ENCODE measurements around the gene CD109. TPM values are rescaled to one million over a fixed set of nuclear protein-coding genes. Genes with fewer than 3 reads are reported as not detected.

CD109 gene
- 10 to 100 TPM; 20.4 to 35.9 TPM for total RNA-seq
- long read RNA-seq, donor 1, partial matches to known transcripts: 1 of 5 reads
- long read RNA-seq, donor 1, other reads (novel, unspliced or antisense): 4 of 5 reads
- long read RNA-seq, donor 2, partial matches to known transcripts: 0 of 5 reads
- long read RNA-seq, donor 2, other reads (novel, unspliced or antisense): 5 of 5 reads

DNA sequence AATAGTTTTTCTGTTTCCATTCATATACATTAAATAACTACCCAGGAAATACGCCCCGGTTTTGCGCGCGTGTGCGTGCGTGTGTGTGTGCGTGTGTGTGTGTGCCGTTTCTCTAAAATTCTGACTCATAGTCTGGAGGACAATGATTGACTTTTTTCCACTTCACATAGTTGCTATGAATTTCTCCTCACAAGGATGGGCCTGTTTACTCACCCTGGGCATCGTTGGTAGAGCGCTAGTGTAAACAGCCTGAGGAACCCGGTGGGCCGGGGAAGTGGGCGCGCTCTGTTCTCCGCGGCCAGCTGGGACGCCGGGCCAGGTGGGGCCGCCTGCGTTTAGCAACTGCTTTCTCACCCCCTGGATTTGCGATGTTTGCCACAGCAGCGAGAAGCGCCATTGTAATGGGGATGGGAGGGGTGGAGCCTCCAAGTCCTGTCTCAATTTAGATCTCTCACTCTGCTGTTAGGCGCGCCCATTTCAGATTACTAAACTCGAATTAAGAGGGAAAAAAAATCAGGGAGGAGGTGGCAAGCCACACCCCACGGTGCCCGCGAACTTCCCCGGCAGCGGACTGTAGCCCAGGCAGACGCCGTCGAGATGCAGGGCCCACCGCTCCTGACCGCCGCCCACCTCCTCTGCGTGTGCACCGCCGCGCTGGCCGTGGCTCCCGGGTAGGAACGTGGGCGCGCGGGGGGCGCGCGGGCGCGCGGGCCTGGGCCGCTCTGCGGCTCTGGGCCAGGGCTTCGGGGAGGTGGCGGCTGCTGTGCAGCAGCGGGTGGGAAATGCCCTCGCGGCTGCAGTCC is at the start of gene CD109:
TSS of gene CD109 (plus strand) at position 585 of the 803 bp plus-strand sequence. CDS start at position 598, 13 bp downstream.
- intact Hi-C loops (cut with DNase I): no loop called here
- DNase-seq (ENCODE audit: low spot score): peak; percentile 86

DNA sequence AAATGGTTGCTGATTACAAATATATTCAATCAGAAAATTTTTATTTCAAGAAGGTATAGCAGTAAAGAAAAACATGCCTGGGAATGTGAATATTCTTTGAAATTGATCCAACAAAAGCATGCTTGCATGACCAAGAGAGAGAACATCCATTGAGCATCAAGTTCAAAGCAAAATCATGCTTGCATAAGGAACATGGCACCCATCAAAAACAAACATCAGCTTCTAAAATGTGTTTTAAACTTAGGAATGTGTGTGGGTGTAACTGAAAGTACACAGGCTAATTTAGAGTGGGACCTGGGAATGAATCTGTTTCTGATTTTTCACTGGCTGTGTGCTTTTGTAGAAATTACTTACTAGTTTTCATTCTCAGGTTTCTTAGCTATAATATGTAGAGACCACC is 47.8 kb upstream of the CD109 start:
- no peak for DNase-seq (ENCODE audit: low spot score)
- intact Hi-C loops (cut with DNase I): no loop called here

DNA sequence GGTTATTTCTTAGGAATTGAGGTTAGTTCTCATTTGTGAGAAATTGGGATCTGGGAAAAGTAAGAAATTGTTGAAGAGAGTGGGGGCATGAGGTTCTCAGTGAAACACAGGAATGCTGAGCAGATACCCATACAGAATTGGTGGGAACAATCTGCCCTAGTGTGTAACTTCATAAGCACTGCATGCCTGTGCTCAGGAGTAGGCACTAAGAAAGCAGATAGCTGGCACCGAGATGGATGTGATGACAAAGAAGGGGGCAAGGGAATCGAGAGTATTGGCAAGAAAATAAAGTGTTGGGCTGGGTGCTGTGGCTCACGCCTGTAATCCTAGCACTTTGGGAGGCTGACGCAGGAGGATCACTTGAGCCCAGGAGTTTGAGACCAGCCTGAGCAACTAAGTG is 46.2 kb upstream of the CD109 start:
- DNase-seq (ENCODE audit: low spot score): no peak
- intact Hi-C loops (cut with DNase I): loop anchor here in 1 of 2 donors (5.0 kb wide), 1 partner anchor 137 kb away; no protein-coding TSS in a partner anchor

- intact Hi-C loops (cut with DNase I): loop anchor here in 1 of 2 donors (5.0 kb wide), 1 partner anchor 141 kb away; no protein-coding TSS in a partner anchor
- DNase-seq (ENCODE audit: low spot score): peak; percentile 84
These were observed 43.1 kb upstream of the CD109 start for GRCh38 chr6:73652637-73653570.

GRCh38 chr6:73653571-73654424 is 42.2 kb upstream of the CD109 start, which contains the start of gene SLC17A5:
Gene SLC17A5 (minus strand): TSS chr6:73653992. CDS start chr6:73653886, 106 bp downstream.
- intact Hi-C loops (cut with DNase I): loop anchor here in 1 of 2 donors (5.0 kb wide), 1 partner anchor 141 kb away; no protein-coding TSS in a partner anchor
- peak; percentile 98 for DNase-seq (ENCODE audit: low spot score)

GRCh38 chr6:73655341-73655917 is 40.6 kb upstream of the CD109 start:
- intact Hi-C loops (cut with DNase I): no loop called here
- DNase-seq (ENCODE audit: low spot score): no peak

DNA sequence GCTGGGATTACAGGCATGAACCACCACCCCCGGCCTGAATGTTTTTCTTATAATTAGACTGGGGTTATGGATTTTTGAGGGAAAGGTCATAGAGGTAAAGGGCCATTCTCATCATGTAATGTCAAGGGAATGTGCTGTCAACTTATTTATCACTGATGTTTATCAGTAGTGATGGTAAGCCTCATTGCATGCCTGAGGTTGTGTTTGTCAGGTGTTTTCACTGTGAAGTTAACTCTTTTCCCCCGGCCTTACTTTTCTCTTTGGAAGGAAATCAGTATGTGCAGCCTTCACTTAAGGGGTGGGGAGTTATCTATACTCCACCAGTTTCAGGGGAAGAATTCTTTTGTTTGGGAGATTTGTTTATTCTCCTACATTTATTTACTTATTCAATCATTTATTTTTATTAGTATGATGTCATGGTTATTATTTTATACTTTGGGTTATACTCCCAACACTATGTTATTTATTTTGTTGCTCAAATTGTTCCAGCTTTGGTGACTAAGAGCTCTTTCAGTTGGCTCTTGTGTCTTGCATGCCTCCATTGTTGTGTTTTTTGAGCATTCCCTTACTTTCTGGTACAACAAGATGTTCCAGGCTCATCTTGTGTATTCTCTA is 39.4 kb upstream of the CD109 start:
- intact Hi-C loops (cut with DNase I): no loop called here
- no peak for DNase-seq (ENCODE audit: low spot score)

GRCh38 chr6:73657201-73657600 is 38.8 kb upstream of the CD109 start:
- intact Hi-C loops (cut with DNase I): no loop called here
- DNase-seq (ENCODE audit: low spot score): no peak

DNA sequence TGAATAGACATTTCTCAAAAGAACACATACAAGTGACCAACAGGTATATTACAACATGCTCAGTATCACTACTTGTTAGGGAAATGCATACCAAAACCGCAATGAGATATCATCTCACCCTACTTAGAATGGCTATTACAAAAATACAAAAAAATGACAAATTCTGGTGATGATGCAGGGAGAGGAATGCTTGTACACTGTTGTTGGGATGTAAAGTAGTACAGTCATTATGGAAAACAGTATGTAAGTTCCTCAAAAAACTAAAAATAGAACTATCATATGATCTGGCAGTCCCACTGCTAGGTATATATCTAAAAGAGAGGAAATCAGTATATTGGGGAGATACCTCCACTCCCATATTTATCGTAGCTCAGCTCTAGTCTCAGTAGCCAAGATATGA is 31.3 kb upstream of the CD109 start:
- intact Hi-C loops (cut with DNase I): no loop called here
- DNase-seq (ENCODE audit: low spot score): no peak

DNA sequence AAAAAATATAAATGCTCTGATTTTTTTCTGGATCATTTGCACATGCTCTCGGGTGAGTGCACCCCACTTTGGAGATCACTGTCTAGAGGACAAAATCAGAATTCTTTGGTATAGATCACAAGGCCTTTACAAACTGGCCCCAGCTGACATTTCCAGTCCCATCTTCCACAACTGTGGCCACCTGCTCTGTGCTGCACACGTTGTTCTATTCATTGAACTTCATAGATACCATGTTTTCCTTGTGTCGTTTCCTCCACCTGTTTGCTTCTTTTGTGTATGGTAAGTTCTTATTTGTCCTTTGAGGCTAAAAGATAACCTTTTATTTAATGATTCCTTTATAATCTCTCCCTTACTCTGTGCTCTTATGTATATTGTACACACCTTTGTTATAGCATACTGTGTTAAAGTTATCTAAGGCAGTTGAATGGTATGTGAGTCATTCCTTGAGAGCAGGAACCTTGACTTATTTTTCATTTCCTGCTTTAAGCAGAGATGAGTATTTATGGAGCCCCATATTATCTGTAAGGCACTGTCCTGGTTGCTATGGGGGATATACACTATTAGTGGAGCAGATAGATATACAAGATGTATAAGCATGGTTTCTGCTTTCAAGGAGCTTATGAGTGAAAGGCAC is 30.2 kb upstream of the CD109 start:
- intact Hi-C loops (cut with DNase I): no loop called here
- DNase-seq (ENCODE audit: low spot score): no peak

DNA sequence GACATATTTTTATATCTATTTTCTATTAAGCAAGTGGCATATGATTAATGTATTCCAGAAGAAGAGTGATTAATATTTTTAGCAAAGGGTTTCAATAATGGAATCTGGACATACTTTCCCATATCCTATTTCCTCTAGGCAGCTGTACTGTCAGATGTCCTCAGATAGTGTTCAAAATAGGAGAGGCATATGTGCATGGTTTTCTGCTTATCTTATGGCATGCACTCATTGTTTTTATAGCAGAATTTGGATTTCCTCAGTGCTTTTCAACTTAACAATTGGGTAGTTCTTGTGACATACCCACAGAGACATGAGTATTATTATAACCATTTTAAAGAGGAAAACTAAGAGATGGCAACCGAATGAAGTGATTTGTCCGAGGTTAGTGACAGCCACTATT is 29.6 kb upstream of the CD109 start:
- intact Hi-C loops (cut with DNase I): no loop called here
- DNase-seq (ENCODE audit: low spot score): no peak

DNA sequence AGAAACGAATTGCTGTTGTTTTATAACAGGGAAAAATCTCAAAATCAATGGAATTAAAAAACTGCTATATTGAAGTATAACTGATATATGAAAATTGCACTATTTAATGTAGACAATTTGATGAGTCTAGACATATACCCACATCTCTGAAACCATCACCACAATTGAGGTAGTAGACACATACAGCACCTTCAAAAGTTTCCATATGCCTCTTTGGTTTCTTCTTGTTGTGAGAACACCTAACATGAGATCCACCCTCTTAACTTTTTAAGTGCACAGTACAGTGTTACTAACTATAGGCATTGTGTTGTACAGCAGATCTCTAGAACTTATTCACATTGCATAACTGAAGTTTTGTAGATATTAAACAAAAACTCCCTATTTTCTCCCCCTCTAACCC is 28.2 kb upstream of the CD109 start:
- intact Hi-C loops (cut with DNase I): no loop called here
- no peak for DNase-seq (ENCODE audit: low spot score)

GRCh38 chr6:73669005-73669404 is 27.0 kb upstream of the CD109 start:
- intact Hi-C loops (cut with DNase I): no loop called here
- no peak for DNase-seq (ENCODE audit: low spot score)

DNA sequence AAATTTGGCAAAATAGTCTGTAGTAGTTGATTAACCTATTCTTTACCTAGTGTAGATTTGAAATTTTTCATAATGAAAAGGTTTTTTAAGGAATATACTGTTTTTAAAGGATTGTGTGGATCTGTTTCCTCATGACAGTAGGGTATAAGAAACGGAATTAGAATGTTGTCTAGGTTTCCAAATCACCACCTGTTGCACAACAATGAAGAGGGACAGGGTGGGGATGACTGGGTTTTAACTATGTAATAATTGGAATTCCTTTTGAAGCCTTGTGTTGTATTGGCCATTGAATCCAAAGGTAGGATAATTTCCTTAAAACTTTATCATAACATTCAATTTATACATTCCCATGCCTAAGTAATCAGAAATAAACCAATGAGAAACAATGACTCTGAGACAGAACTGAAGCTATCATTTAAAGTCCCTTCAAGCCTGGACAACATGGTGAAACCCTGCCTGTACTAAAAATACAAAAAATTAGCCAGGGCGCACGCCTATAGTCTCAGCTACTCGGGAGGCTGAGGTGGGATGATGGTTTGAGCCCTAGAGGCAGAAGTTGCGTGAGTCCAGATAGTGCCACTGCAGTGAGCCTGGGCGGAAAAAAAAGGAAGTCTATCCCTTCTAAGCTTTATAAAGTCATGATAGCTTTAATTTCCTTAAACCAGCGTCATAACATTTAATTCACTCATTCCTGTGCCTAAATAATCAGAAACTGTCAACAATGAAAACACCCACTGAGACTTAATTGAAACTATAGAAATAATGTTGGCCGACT is 23.9 kb upstream of the CD109 start:
- intact Hi-C loops (cut with DNase I): loop anchor here in 1 of 2 donors (10.0 kb wide), 1 partner anchor 63 kb away; no protein-coding TSS in a partner anchor
- no peak for DNase-seq (ENCODE audit: low spot score)

- DNase-seq (ENCODE audit: low spot score): peak; percentile 83
- intact Hi-C loops (cut with DNase I): loop anchor here (5.0 to 10.0 kb wide), 2 partner anchors 57 to 59 kb away; no protein-coding TSS in a partner anchor
These were observed 20.4 kb upstream of the CD109 start for GRCh38 chr6:73675466-73676098.

DNA sequence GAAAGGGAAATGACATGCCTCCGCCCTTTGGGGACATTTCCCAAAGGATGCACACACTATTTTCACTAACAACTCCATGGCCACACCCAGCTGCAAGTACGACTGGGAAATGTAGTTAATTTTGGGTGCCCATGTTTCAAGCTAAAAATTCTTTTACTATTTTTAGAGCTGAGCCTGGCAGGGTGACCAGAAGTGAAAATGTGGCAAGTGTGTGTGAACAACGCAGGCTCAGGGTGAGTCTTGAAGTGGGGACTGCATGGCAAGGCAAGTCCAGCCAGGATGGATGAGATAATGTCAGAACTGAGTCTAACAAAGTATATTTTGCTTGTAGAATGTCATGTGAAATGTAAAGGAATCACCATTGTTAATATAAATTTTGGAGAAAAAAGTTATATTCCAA is 17.0 kb upstream of the CD109 start:
- no peak for DNase-seq (ENCODE audit: low spot score)
- intact Hi-C loops (cut with DNase I): loop anchor here (5.0 to 10.0 kb wide), 2 partner anchors 53 to 56 kb away; no protein-coding TSS in a partner anchor

Data from posterior vena cava (tissue), 2 donors.